Sciatic nerve (tissue), 2 donors: ENCODE measurements around the gene MBTD1. TPM values are rescaled to one million over a fixed set of nuclear protein-coding genes. Genes with fewer than 3 reads are reported as not detected.
"Not testable (repeated sequence)": the region's sequence is repeated elsewhere in the genome, so short reads cannot be mapped to it uniquely, and the experiment has no call there.

Experiments
- ATAC-seq: fragments of 200-7000 bp; cut with Tn5 transposase; one replicate; pipeline ENCODE4 v1.9.1; 2020; ENCODE audit warnings: mild to moderate bottlenecking, moderate library complexity
- DNase-seq: peaks from one replicate; pipeline ENCODE4 v3.0.0-alpha.2; 2020; ENCODE audit warnings: low spot score
- intact Hi-C: fragments of 100-400 bp; cut with DNase I; formaldehyde crosslinking; loops from one replicate; pipeline ENCODE4 v1.14.2; 2022
- total RNA-seq: library from RNA; stranded (reverse); fragmentation: NEBNext Ultra II Directional; extraction: Animal tissue kit (Norgen Biotek cat#: 25700); gene quantifications from one replicate; pipeline ENCODE4 v1.2.1, GENCODE V29; 2021
- donor health status: DM: no; HTN: no; CAD: no.
- donor health status: DM: no; HTN: no; CAD: no.

The MBTD1 gene
- total RNA-seq, 1 donor from 2014 or later, result 20.5 TPM

- ATAC-seq, result no peak
- no peak for DNase-seq
- intact Hi-C loops, result no loop called here
Observed at GRCh38 chr17:51257150-51258081, 2.4 kb downstream of the MBTD1 start.

GRCh38 chr17:51256101-51256500, 3.7 kb downstream of the MBTD1 start:
- ATAC-seq, result no peak
- DNase-seq, result no peak
- intact Hi-C loops, result no loop called here

DNA sequence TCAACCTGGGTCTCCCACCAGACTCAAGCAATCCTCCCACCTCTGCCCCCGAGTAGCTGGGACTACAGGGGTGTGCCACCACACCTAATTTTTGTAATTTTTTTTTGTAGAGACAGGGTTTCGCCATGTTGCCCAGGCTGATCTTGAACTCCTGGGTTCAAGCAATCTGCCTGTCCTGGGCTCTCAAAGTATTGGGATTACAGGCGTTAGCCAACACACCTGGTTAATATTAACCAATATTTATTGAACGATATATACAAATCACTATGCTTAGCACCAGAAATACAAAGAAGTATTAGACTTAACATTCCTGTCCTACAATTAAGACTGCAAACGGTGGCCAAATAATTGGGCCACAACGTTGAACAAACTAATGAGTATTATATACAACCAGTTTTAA, 4.2 kb downstream of the MBTD1 start:
- no peak for DNase-seq
- ATAC-seq, result no peak
- intact Hi-C loops, result no loop called here

DNA sequence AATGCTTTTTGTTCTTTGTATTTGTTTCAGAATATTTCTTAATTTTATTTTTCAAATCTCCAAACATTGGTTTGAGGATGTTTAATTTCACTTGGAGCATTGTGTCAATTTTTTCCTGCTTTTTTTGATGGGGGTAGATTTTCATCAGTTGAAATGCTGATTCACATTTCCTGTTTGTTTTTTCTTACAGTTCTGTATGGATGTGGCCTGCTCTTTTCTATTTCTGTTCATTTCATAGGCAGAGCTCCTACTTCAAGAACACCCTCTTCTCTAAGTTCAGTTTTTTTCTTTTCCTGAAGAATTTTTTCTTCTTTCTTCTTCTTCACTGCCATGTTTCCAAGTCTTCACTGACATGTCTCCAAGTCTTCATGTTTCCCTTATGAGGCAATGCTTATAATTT, 8.8 kb downstream of the MBTD1 start:
- intact Hi-C loops, result no loop called here

DNA sequence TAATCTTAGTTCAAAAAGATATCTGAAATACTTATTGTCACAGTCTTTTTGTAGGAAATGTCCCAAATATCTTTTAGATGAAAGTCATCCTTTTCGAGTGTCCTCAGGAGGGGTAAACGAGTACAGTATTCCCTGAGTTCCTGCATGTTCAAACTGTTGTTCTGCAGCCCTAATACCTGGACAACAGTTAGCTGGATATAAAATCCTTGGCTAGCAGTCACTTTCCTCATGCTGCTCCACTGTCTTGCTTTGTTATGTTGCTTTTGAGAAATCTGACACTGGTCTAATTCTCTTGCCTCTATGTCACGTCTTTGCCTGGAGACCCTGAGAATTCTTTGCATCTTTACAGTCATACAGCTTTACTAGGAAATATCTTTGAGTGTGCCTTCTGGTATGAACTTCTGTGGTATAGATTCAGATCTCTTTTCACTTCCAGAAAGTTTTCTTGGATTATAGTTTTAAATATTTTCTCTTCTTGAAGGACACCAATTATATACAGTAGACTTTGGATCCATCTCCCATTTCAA, 9.5 kb downstream of the MBTD1 start:
- intact Hi-C loops, result no loop called here
- DNase-seq, result no peak
- ATAC-seq, result no peak

More for the DNA sequence above, 8.8 kb downstream of the MBTD1 start:
- ATAC-seq (no peak), DNase-seq (no peak)

- ATAC-seq, result no peak
- DNase-seq, result no peak
- intact Hi-C loops, result no loop called here
Observed at GRCh38 chr17:51245535-51245934, 14.3 kb downstream of the MBTD1 start.

GRCh38 chr17:51244041-51244440, 15.8 kb downstream of the MBTD1 start:
- ATAC-seq, result no peak
- intact Hi-C loops, result no loop called here
- DNase-seq, result no peak

DNA sequence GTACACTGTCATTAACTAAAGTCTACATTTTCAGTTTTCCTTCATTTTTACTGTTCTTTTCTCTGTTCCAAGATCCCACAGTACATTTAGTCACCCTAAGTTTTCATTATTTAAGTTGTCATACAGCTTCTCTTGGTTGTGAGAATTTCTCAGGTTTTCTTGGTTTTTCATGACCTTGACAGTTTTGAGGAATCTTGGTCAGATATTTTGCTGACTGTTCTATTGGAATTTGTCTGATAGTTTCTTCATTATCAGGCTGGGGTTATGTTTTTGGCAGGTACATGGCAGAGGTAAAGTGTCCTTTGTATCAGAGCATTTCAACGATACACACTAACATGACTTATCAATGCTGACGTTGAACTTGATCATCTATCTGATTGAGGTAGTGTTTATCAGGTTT, 19.6 kb downstream of the MBTD1 start:
- intact Hi-C loops, result no loop called here
- DNase-seq (no peak), ATAC-seq (no peak)

GRCh38 chr17:51238255-51238887, 21.5 kb downstream of the MBTD1 start:
- intact Hi-C loops, result no loop called here
- DNase-seq (no peak), ATAC-seq (no peak)

DNA sequence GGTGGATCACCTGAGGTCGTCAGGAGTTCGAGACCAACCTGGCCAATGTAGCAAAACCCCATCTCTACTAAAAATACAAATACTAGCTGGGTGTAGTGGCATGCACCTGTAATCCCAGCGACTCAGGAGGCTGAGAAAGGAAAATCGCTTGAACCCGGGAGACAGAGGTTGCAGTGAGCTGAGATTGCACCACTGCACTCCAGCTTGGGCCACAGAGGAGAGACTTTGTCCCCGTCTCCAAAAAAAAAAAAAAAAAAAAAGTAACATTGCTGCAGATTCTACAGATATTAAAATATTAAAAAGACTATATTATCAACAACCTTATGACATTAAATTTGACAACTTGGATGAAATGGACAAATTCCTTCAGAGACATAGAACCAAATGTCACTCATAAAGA, 25.7 kb downstream of the MBTD1 start:
- ATAC-seq, result no peak
- DNase-seq, result no peak
- intact Hi-C loops, result no loop called here

DNA sequence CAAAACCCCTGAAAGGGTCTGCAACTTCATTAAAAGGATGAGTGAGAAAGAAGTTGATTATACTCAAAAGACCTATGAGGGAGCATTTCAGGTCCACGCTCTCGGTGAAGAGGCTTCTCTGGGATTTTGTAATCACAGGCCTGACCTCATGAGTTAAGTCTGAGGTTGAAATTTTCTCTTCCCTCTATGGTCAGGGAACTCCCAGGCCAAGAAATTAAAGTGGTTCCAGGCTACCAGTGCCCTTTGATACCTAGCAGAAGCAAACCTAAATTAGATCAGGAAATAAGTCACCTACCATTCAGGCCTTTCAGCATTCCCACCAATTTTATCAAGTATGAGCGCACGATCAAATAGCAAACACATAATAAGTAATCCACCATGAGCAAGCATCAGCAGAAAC, 27.9 kb downstream of the MBTD1 start:
- no peak for ATAC-seq
- DNase-seq, result no peak
- intact Hi-C loops, result no loop called here

DNA sequence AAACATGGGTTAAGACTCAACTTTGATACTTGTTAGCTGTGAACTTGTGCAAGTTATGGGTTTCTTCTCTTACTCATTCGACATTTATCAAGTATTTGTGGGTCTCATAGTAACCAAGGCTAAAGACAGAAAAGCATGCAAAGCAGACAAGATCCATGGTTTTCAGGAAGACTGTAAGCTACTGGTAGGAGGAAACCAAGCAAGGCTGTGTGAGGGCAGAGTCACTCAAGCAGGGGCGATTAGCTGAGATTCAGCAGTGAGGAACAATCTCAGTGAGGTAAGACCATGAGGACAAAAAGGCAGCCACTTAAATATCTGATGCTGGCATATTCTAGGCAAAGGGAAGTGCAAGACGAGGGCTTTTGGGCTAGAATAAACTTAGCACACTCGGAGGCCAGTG, 29.5 kb downstream of the MBTD1 start:
- no peak for DNase-seq
- no peak for ATAC-seq
- intact Hi-C loops, result no loop called here

DNA sequence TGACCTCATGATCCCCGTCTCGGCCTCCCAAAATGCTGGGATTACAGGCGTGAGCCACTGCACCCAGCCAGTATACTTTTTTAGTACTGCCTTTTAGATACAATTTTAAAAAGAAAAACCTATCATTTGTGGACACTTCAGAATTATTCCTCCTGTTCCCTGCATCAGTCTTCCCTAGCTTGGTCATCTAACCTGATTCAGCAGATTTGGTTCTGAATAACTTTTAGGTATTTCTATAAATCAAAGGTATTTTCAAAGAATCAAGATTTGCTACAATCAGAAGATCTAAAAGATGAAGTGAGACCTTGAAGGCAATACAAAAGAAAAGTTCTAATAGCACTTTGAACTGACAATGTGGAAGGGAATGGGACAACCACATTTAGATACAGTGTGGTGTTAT, 30.0 kb downstream of the MBTD1 start:
- intact Hi-C loops, result no loop called here
- no peak for ATAC-seq
- no peak for DNase-seq

GRCh38 chr17:51228161-51228560, 31.7 kb downstream of the MBTD1 start:
- no peak for DNase-seq
- intact Hi-C loops, result no loop called here
- peak; percentile 93 for ATAC-seq

DNA sequence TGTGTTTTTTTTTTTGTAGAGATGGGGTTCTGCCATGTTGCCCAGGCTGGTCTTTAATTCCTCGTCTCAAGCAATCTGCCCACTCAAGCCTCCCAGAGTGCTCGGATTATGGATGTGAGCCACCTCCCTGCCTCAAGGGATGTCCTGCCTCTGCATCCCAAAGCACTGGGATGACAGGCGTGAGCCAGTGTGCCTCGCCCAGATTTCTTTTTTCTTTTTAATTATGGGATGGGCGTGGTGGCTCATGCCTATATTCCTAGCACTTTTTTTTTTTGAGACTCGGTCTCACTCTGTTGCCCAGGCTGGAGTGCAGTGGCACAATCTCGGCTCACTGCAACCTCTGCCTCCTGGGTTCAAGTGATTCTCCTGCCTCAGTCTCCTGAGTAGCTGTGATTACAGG, 34.3 kb downstream of the MBTD1 start:
- intact Hi-C loops, result not testable (repeated sequence)

DNA sequence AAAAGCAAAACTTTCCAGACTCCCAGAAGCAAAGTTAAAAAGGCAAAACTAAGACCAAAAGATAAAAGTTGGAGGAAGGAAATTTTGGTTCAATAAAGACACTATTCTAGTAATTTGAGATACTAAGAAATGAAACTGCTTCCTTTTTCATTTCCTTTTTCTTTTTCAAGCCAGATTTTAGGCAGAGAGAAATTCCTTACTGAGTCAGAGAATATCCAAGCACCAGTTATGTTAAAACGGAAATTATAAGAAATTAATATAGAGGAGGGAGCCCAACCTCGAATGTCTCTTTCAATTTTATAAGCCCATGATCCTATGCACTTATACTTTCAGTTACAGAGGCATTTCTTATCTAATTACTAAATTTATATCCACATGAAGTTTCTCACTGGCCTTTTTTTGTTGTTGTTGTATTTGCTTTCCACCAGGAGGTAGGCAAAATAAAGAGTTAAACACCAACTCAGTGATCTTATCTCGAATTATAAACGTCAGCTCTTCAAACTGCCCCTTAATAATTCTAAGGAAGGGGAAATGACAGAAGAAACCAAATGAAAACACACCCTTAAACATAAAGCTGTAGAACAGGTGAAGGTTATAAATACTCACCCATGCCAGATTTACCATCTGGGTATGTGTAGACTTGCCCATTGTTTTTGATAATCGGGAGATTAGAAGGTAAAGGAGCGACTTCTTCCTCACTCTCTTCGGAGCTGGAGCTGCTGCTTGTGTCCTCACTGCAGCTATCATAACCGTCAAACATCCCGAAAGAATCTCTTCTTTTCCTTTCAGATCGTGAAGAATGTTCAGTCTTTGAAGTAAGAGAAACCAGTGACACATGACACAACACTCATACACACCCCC, 35.2 kb downstream of the MBTD1 start:
- intact Hi-C loops, result no loop called here
- DNase-seq (no peak), ATAC-seq (no peak)

More for the DNA sequence above, 34.3 kb downstream of the MBTD1 start:
- not testable (repeated sequence) for DNase-seq, ATAC-seq

DNA sequence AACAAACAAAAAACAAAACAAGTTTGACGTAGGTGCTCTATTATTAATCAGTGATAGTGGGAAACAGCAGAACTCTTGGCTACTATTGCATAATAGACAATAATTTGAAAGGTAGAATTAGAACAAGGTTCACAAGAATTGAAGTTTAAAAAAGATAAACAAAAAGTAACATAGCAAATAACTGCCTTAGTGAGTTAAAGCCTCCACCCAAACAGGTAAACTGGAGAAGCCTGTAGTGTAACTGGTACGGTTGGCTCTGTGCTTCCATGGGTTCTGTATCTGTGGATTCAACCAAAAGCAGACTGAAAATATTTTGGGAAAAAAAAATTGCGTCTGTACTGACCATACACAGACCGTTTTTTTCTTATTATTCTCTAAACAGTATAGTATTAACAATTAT, 38.5 kb downstream of the MBTD1 start:
- intact Hi-C loops, result no loop called here
- no peak for DNase-seq
- no peak for ATAC-seq

DNA sequence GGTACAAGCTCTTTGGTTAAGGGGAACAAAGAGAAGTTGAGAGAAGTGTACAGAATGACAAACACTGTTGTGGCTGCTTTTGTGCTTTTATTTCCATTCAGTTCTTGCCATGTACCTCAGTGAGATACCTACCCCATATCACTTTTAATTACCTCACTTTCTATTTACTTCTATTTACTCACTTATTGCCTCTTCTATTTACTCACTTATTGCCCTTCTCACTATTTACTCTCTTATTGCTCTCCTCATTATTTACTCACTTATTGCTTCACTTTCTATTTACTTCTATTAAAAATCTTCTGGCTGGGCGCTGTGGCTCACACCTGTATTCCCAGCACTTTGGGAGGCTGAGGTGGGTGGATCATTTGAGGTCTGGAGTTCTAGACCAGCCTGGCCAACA, 41.9 kb downstream of the MBTD1 start:
- DNase-seq, result no peak
- intact Hi-C loops, result no loop called here
- no peak for ATAC-seq

DNA sequence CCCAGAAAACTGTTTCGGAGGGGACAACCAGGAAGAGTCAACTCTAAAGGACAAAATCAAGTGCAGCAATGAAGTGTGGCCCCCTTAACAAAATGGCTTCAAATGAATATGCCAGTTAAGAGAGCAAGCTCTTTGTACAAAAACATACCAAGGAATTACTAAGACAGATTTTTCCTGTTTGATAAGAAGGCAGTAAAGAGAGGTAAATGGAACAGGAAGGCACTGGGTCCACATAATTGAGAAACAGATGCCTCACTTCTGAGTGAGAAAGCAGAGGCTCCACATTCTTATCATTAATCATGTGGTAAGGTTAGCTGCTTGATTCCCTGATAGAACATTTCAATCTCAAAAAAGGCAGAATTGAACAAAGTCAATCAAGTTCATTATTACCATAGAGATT, 44.9 kb downstream of the MBTD1 start:
- ATAC-seq (no peak), DNase-seq (no peak)
- intact Hi-C loops, result no loop called here
